ENCODE measurements around the gene DHX8. TPM values are rescaled to one million over a fixed set of nuclear protein-coding genes. Genes with fewer than 3 reads are reported as not detected.

Gene DHX8
- total RNA-seq, 1 experiment from 2014 or later = 66.8 TPM

GRCh38 chr17:43477832-43478634 lies 5.7 kb upstream of the DHX8 start:
- BruUV-seq (replicated peaks) = no TSS peak

DNA sequence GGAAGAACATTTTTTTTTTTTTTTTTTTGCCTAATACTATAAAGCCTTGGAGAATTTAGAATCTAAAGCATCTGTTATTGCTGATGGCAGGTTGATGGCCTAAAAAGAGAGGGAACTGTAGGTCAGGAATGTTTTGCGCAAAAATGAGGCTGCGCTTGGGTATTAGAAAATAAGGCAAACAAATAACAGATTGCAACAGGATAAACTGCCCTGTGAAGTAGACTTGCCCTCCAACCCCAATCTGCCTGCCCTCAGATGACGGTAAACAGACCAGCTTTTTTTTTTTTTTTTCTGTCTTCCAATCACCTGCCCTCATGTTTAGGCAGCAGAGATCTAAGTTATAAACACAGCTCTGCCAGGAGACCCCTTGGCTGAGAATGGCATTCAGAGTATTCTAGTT lies 3.8 kb upstream of the DHX8 start:
- DNase-seq = peak in 1 of 2 experiments; percentile 40
- TF ChIP-seq CTCF (IDR thresholded peaks at IDR 0.05; ENCODE audit: insufficient read depth in 1 of 2, low read depth in 1 of 2, low read length in 1 of 2, severe bottlenecking in 1 of 2, unreplicated experiment in 1 of 2) = no peak
- H3K4me1 Mint-ChIP-seq (ENCODE audit: low read depth, unreplicated experiment) = peaks cover 9% of the 10 kb centered on the region
- Histone ChIP-seq H3K4me1 (peaks cover 14% of the 10 kb centered on the region), H3K36me3 (ENCODE audit: control insufficient read depth, insufficient read depth, low read length) (no peaks in the 10 kb centered on the region), H3K4me3 (ENCODE audit: low read depth, low read length) (no peak overlapping the region), H3K27me3 (replicated peaks; ENCODE audit: control insufficient read depth, insufficient read depth, low read length) (no peaks in the 10 kb centered on the region), H3K9me3 (no peaks in the 10 kb centered on the region)
- intact Hi-C loops (cut with micrococcal nuclease; ENCODE audit: unreplicated experiment) = loop anchor here (1.0 to 5.0 kb wide), 2 partner anchors 14 to 427 kb away; partner anchors contain the start of gene MPP2
- no TSS peak for BruUV-seq (replicated peaks)
- H3K4me3 Mint-ChIP-seq (ENCODE audit: unreplicated experiment) = no peak overlapping the region
- H3K27ac Mint-ChIP-seq (ENCODE audit: unreplicated experiment) = no peak overlapping the region
- H3K36me3 Mint-ChIP-seq (ENCODE audit: insufficient read depth, unreplicated experiment) = peaks cover 8% of the 10 kb centered on the region
- CTCF ChIA-PET = interaction anchor here (0.6 to 1.1 kb wide), 3 partner anchors 81 to 1514 kb away, joined by 3 to 6 read pairs (median 3); partner anchors contain the start of gene ARL4D
- POLR2A ChIA-PET = interaction anchor here (0.6 to 1.1 kb wide), 6 partner anchors 82 to 192 kb away, joined by 4 to 17 read pairs (median 6); partner anchors contain the start of gene ARL4D
- no peaks in the 10 kb centered on the region for H3K27me3 Mint-ChIP-seq (ENCODE audit: insufficient read depth, unreplicated experiment)
- no peaks in the 10 kb centered on the region for H3K9me3 Mint-ChIP-seq (ENCODE audit: unreplicated experiment)

More at GRCh38 chr17:43477832-43478634, 5.7 kb upstream of the DHX8 start:
- POLR2A ChIA-PET = no interaction called here
- H3K36me3 Mint-ChIP-seq (ENCODE audit: insufficient read depth, unreplicated experiment) = no peaks in the 10 kb centered on the region
- H3K9me3 Mint-ChIP-seq (ENCODE audit: unreplicated experiment) = no peaks in the 10 kb centered on the region
- no peaks in the 10 kb centered on the region for H3K9me3 ChIP-seq
- CTCF ChIA-PET = interaction anchor here (0.7 kb wide), 1 partner anchor 90 kb away, joined by 3 read pairs; no protein-coding TSS in a partner anchor
- no peak overlapping the region for H3K4me3 Mint-ChIP-seq (ENCODE audit: unreplicated experiment)
- no peak for DNase-seq
- H3K36me3 ChIP-seq (ENCODE audit: control insufficient read depth, insufficient read depth, low read length) = no peaks in the 10 kb centered on the region
- H3K27ac Mint-ChIP-seq (ENCODE audit: unreplicated experiment) = no peak overlapping the region
- TF ChIP-seq CTCF (IDR thresholded peaks at IDR 0.05; ENCODE audit: insufficient read depth in 1 of 2, low read depth in 1 of 2, low read length in 1 of 2, severe bottlenecking in 1 of 2, unreplicated experiment in 1 of 2) = no peak
- no peak overlapping the region for H3K4me3 ChIP-seq (ENCODE audit: low read depth, low read length)
- peaks cover 12% of the 10 kb centered on the region for H3K4me1 ChIP-seq
- H3K4me1 Mint-ChIP-seq (ENCODE audit: low read depth, unreplicated experiment) = peaks cover 6% of the 10 kb centered on the region
- no peaks in the 10 kb centered on the region for H3K27me3 ChIP-seq (replicated peaks; ENCODE audit: control insufficient read depth, insufficient read depth, low read length)
- H3K27me3 Mint-ChIP-seq (ENCODE audit: insufficient read depth, unreplicated experiment) = no peaks in the 10 kb centered on the region
- intact Hi-C loops (cut with micrococcal nuclease; ENCODE audit: unreplicated experiment) = loop anchor here (5.0 kb wide), 1 partner anchor 429 kb away; the partner anchor contains the start of gene MPP2

- no peak for DNase-seq
These were observed 1.4 kb upstream of the DHX8 start for GRCh38 chr17:43482103-43483012.

More at GRCh38 chr17:43482103-43483012, 1.4 kb upstream of the DHX8 start:
- Histone ChIP-seq H3K4me3 (ENCODE audit: low read depth, low read length) (no peak overlapping the region), H3K36me3 (ENCODE audit: control insufficient read depth, insufficient read depth, low read length) (no peaks in the 10 kb centered on the region), H3K9me3 (no peaks in the 10 kb centered on the region), H3K4me1 (peaks cover 29% of the 10 kb centered on the region), H3K27me3 (replicated peaks; ENCODE audit: control insufficient read depth, insufficient read depth, low read length) (no peaks in the 10 kb centered on the region)
- no peak for TF ChIP-seq CTCF (IDR thresholded peaks at IDR 0.05; ENCODE audit: insufficient read depth in 1 of 2, low read depth in 1 of 2, low read length in 1 of 2, severe bottlenecking in 1 of 2, unreplicated experiment in 1 of 2)
- intact Hi-C loops (cut with micrococcal nuclease; ENCODE audit: unreplicated experiment) = loop anchor here (1.0 kb wide), 3 partner anchors 84 to 114 kb away; partner anchors contain the start of gene ARL4D
- peaks cover 13% of the 10 kb centered on the region for H3K4me1 Mint-ChIP-seq (ENCODE audit: low read depth, unreplicated experiment)
- POLR2A ChIA-PET = interaction anchor here (0.5 to 3.8 kb wide), 7 partner anchors 84 to 527 kb away, joined by 3 to 39 read pairs (median 13); partner anchors contain the start of gene ARL4D
- H3K36me3 Mint-ChIP-seq (ENCODE audit: insufficient read depth, unreplicated experiment) = peaks cover 8% of the 10 kb centered on the region
- CTCF ChIA-PET = interaction anchor here (1.4 to 3.6 kb wide), 5 partner anchors 13 to 121 kb away, joined by 5 to 211 read pairs (median 17); partner anchors contain the start of gene ARL4D
- H3K9me3 Mint-ChIP-seq (ENCODE audit: unreplicated experiment) = no peaks in the 10 kb centered on the region
- H3K27ac Mint-ChIP-seq (ENCODE audit: unreplicated experiment) = peak overlapping the region; percentile 10
- no peaks in the 10 kb centered on the region for H3K27me3 Mint-ChIP-seq (ENCODE audit: insufficient read depth, unreplicated experiment)
- H3K4me3 Mint-ChIP-seq (ENCODE audit: unreplicated experiment) = no peak overlapping the region
- BruUV-seq (replicated peaks) = no TSS peak
